ENCODE results near the gene CNFN. TPM values are rescaled to one million over a fixed set of nuclear protein-coding genes. Genes with fewer than 3 reads are reported as not detected.
A peak's percentile ranks its signal among the peaks of the same experiment; 100 is the strongest.

Gene CNFN
- total RNA-seq, 2 donors from 2014 or later: not detected

DNA sequence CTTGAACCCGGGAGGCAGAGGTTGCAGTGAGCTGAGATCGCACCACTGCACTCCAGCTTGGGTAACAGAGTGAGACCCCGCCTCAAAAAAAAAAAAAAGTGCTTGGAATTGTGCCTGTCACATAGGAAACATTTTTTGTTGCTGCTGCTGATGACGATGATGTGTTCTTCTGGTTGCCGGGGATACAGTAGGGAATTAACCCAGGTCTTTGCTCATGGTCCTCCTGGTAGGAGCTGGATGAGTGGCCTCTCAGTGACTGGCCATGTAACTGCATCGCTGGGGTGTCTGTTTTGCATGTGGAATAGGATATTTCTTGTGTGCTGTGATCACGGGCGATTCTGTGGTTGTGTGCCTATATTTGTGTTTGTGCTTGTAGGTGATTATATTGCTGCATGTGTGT is 4.7 kb upstream of the CNFN start:
- DNase-seq (ENCODE audit: low spot score in 2 of 2): no peak
- no peaks in the 10 kb centered on the region for H3K9me3 Mint-ChIP-seq
- H3K27ac Mint-ChIP-seq: peak overlapping the region in 1 of 2 donors; percentile 69
- no peaks in the 10 kb centered on the region for H3K36me3 Mint-ChIP-seq
- no peak for ATAC-seq

DNA sequence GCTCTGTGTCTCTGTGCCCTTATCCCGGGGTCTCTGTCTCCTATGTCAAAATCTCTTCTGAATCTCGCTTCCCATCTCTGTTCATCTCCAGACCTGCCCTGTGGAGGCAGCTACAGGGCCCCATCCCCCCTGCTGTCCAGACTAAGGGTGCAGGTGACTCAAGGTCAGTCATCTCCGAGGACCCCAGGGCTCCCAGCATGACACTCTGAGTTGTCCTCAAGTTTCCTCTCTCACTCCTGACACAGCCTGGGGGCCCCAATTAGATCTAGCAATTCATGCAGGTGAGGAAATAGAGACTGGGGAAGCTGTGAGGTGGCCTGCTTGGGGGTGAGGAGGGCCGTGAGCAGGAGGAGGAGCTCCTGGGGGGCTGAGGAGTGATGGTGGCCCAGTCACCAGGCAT is 2.1 kb upstream of the CNFN start:
- DNase-seq (ENCODE audit: low spot score in 2 of 2): no peak
- Mint-ChIP-seq H3K9me3 (no peaks in the 10 kb centered on the region), H3K27ac (no peak overlapping the region), H3K36me3 (no peaks in the 10 kb centered on the region)
- ATAC-seq: no peak

DNA sequence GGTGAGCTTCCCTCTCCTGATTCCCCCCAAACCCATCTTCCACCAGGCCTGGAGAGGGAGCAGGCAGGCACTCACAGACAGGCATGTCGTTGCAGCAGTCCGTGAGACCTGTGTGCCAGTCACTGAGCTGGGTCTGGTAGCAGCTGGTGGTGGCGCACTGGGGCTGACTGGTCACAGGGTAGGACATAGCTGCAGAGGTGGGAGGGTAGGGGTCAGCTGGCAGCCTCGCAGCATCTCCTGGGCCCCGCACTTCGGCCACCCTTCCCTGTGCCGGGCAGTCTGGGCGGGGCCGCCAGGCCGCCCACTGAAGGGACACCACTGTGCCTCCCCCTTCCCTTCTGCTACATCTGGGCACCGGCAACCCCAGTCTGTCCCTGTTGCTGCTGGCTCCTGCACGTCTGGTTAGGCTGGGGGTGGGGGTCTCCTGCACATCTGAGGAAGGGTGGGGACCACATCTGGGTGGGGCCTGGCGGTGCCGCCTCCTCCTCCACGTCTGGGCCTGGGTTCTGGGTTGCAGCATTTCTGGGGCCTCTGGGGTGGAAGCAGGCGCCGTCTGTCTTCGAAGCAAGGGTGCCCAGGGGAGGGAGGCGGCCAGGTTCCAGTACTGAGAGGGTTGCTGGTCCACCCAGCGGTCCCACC is 1.1 kb downstream of the CNFN start:
- no peak for DNase-seq (ENCODE audit: low spot score in 2 of 2)
- ATAC-seq: no peak
- Mint-ChIP-seq H3K9me3 (no peaks in the 10 kb centered on the region), H3K27ac (no peak overlapping the region), H3K36me3 (no peaks in the 10 kb centered on the region)

DNA sequence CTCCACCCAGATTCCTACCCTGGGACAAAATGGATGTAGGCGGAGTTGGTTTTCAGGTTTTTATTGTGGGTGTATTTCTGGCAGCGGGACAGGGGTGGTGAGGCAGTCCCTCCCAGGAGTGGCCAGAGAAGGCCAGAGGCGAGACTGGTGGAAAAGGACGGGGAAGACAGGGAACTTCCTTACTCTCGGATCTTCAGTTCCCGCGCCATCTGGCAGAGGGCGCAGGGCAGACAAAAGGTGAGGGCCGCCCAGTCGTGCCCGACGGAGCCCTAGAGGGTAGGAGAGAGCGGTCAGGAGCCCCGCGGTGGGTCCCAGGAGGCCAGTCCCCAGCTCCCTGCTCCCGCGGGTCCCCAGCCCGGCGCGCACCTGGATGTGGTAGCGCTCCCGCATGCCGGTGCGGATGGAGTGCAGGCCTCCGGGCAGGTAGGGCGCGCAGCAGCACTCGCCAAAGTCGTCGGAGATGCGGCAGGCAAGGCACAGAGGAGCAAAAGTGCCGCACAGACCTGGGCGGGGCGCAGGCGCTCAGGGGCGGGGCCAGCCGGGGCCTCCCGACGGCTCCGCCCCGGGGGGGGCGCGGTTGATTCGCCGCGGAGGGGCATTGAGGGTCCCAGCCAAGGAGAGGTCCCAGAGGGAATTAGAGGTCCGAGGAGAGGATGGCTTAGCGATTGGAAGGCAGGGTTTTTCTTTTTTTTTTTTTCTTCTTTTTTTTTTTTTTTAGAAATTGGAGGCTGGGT is 3.0 kb downstream of the CNFN start:
- peak overlapping the region in 1 of 2 donors; percentile 39 for H3K27ac Mint-ChIP-seq
- H3K9me3 Mint-ChIP-seq: no peaks in the 10 kb centered on the region
- DNase-seq (ENCODE audit: low spot score in 2 of 2) (peak; percentile 71 to 78), ATAC-seq (peak; percentile 93 to 96)
- no peaks in the 10 kb centered on the region for H3K36me3 Mint-ChIP-seq

DNA sequence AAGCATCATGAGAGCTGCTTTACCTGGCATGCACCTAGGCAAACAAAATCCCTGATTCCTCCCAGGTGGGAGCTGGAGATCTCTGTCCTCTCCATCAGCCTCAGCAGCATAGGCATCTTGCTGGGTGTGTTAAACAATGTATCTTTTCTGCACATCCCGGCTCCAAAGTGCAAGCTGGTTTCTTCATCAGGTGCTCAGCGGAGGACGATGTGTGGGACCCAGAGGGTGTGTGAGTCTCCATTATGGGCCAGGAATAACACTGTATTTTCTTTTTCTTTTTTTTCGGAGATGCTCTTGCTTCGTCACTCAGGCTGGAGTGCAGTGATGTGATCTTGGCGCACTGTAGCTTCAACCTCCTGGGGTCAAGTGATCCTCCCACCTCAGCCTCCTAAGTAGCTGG is 9.9 kb downstream of the CNFN start:
- no peaks in the 10 kb centered on the region for H3K9me3 Mint-ChIP-seq
- DNase-seq (ENCODE audit: low spot score in 2 of 2): no peak
- no peak for ATAC-seq
- no peak overlapping the region for H3K27ac Mint-ChIP-seq
- H3K36me3 Mint-ChIP-seq: no peaks in the 10 kb centered on the region

DNA sequence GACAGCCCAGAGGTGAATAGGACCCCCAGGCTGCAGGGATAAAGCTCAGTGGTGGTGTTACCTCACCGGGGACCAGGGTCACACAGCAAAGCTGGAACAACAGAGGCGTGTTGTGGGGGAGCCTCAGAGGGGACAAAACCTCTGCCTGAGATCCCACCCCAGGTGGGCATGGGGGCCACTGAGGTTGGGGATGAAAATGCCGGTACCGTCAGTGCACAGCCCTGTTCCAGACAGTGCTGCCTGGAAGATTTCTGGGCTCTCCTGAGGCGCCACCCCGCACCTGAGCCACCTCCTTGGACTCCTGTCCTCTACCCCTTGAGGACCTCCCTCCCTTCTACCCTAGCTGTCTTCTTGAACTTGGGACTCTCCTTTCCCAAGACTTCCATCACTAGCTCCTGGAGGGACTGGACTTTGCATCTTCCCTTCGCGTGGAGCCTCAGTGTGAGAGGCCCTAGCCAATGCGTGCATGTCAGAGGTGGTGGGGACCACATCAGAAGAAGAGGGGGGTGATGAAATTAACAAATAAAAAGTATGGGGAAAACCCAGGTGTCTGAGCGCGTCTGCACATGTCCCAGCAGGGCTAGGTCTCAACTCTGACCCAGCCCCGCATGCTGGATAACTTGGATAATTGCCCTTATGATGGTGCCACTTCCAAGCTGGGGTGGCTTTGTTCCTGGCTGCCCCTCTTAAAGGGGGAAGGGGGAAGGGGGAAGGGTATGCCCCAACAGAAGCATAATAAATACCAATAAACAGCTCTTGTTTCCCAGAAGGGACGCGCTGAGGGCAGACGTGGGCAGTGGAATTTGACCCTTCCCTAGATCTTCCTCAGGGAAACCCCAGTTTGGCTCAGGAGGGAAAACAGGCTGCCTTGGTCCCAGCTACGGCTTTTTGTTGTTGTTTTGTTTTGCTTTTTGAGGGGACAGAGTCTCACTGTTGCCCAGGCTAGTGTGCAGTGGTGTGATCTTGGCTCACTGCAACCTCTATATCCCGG is 11.6 kb downstream of the CNFN start:
- H3K9me3 Mint-ChIP-seq: no peaks in the 10 kb centered on the region
- peak overlapping the region in 1 of 2 donors; percentile 42 for H3K27ac Mint-ChIP-seq
- DNase-seq (ENCODE audit: low spot score in 2 of 2) (no peak), ATAC-seq (peak; percentile 52 to 81)
- no peaks in the 10 kb centered on the region for H3K36me3 Mint-ChIP-seq

DNA sequence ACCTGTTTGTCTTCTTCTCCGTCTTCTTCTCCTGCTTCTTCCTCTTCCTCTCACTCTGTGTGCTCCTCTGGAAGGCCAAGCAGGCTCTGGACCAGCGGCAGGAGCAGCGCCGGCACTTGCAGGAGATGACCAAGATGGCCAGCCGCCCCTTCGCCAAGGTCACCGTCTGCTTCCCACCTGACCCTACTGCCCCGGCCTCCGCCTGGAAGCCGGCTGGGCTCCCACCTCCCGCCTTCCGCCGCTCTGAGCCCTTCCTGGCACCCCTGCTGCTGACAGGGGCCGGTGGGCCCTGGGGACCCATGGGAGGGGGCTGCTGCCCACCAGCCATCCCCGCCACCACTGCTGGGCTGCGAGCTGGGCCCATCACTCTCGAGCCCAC is 13.9 kb downstream of the CNFN start:
- no peak overlapping the region for H3K27ac Mint-ChIP-seq
- H3K36me3 Mint-ChIP-seq: no peaks in the 10 kb centered on the region
- DNase-seq (ENCODE audit: low spot score in 2 of 2): no peak
- H3K9me3 Mint-ChIP-seq: no peaks in the 10 kb centered on the region
- no peak for ATAC-seq

DNA sequence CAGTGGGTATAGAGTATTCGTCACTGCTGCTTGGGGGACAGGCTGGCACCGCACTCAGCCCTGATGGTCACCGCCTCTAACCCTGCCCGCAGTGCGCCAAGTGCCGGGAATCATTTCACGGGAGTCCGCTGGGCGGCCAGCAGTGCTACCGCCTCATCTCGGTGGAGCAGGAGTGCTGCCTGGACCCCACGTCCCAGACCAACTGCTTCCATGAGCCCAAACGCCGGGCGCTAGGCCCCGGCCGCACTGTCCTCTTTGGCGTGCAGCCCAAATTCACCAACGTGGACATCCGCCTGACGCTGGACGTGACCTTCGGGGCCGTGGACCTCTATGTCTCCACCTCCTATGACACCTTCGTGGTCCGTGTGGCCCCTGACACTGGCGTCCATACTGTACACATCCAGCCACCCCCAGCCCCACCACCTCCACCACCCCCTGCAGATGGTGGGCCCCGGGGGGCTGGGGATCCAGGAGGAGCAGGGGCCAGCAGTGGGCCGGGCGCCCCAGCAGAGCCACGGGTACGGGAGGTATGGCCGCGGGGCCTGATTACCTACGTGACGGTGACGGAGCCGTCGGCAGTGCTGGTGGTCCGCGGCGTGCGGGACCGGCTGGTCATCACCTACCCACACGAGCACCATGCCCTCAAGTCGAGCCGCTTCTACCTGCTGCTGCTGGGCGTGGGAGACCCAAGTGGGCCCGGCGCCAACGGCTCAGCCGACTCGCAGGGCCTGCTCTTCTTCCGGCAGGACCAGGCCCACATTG is 14.5 kb downstream of the CNFN start:
- Mint-ChIP-seq H3K9me3 (no peaks in the 10 kb centered on the region), H3K27ac (no peak overlapping the region), H3K36me3 (no peaks in the 10 kb centered on the region)
- DNase-seq (ENCODE audit: low spot score in 2 of 2) (no peak), ATAC-seq (no peak)

DNA sequence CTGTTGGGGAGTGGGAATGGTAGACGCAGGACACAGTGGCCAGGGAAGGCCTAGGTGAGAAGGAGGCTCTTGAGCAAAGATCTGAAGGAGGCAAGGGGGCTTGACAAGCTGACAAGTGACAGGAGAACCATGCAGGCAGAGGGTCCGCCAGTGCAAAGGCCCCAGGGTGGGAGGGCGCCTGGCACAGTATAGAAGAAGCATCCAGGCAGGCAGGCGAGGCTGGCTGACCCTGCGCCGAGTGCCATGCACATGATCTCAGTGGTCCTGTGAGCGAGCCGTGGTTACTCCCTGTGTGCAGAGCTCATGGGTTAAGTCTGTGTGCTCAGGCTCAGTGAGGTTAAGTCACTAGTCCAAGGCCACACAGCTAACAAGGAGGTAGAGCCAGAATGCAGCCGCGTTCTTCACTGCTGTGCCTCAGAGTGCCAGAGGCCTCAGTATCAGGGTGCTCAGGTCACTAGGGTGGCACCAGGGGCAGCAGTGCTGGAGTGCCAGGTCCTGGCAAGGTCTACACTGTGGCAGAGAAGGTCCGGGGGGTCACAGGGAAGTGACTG is 15.2 kb downstream of the CNFN start:
- H3K27ac Mint-ChIP-seq: peak overlapping the region in 1 of 2 donors; percentile 3
- ATAC-seq (no peak), DNase-seq (ENCODE audit: low spot score in 2 of 2) (no peak)
- no peaks in the 10 kb centered on the region for H3K36me3 Mint-ChIP-seq
- H3K9me3 Mint-ChIP-seq: no peaks in the 10 kb centered on the region

DNA sequence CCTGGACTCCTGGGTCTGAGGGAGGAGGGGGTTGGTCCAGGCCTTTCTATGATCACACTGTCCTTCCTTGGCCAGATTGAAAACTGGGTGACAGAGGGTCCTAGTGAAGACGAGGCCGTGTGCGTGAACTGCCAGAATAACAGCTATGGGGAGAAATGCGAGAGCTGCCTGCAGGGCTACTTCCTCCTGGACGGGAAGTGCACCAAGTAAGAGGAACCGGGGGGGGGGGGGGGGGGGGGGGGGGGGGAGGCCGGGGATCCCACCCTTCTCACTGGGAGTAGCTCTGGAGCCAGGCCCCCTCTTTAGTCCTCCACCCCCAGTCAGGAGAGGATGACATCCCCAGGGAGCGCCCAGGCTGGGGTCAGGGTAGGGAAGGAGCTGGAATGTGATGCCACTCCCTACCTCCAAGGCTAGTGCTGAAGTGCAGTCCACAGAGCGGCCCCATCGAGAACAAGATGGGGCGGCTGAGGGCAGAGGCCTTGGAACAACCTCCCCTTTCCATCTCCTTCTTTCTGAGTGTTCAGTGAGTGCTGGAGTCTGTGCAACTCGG is 19.4 kb downstream of the CNFN start:
- ATAC-seq (no peak), DNase-seq (ENCODE audit: low spot score in 2 of 2) (no peak)
- Mint-ChIP-seq H3K36me3 (no peaks in the 10 kb centered on the region), H3K9me3 (no peaks in the 10 kb centered on the region), H3K27ac (peak overlapping the region in 1 of 2 donors; percentile 60)

DNA sequence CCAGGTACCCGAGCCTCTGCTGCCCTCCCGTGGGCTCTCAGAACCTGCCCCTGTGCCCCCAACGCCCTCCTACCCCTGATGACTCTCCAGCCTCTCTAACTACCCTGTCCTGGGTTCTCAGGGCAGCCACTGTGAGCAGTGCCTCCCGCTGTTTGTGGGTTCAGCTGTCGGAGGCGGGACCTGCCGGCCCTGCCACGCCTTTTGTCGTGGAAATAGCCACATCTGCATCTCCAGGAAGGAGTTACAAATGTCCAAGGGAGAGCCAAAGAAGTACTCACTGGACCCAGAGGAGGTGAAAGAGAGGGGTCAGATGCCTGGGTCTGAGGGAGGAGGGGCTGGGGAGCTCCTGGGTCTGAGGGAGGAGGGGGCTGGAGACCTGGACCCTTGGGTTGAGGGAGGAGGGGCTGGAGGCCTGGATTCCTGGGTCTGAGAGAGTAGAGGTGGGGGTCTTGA is 20.0 kb downstream of the CNFN start:
- DNase-seq (ENCODE audit: low spot score in 2 of 2) (no peak), ATAC-seq (no peak)
- no peaks in the 10 kb centered on the region for H3K36me3 Mint-ChIP-seq
- peak overlapping the region; percentile 15 to 55 for H3K27ac Mint-ChIP-seq
- no peaks in the 10 kb centered on the region for H3K9me3 Mint-ChIP-seq

DNA sequence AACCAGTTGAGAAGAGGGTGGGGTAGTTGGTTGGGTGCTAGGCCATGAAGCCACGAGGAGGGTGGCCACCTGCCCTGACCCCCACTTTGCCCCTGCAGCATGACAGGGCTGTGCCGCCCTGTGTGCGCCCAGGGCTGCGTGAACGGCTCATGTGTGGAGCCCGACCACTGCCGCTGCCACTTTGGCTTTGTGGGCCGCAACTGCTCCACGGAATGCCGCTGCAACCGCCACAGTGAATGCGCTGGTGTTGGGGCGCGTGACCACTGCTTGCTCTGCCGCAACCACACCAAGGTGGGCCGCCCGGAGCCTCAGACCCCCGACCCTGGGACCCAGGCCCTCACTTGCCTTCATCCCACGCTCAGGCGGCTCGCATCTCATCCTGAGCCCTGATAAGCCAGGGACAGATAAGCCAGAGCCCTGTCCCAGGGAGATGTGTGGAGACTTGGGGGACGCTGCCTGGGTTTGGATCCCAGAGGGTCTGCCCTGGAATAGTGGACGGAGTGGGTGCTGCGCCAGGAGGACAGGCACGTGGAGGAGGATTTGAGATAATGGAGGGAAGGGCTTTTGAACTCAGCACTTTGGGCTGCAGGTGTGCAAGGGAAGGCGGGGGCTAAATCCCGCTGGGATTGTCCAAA is 20.5 kb downstream of the CNFN start:
- H3K36me3 Mint-ChIP-seq: peaks cover 0 to under 1% of the 10 kb centered on the region in 2 donors
- H3K9me3 Mint-ChIP-seq: no peaks in the 10 kb centered on the region
- peak overlapping the region; percentile 15 to 55 for H3K27ac Mint-ChIP-seq
- no peak for ATAC-seq
- no peak for DNase-seq (ENCODE audit: low spot score in 2 of 2)

DNA sequence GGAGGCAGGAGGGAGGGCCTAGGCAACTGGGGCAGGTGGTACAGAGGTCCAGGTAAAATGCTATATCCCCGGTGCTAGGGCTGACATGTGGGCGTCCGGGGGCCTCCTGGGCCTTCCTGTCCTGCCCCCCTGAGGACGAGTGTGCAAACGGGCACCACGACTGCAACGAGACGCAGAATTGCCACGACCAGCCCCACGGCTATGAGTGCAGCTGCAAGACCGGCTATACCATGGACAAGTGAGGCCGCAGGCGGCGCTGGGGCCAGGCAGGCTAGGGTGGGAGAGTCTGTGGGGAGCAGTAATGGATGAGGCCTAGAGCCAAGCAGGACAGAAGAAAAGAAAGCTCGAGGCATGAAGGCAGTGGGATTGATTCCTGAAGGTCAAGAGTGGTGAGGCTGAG is 21.3 kb downstream of the CNFN start:
- ATAC-seq: no peak
- no peak for DNase-seq (ENCODE audit: low spot score in 2 of 2)
- H3K36me3 Mint-ChIP-seq: peaks cover 0 to 8% of the 10 kb centered on the region in 2 donors
- H3K27ac Mint-ChIP-seq: peak overlapping the region in 1 of 2 donors; percentile 9
- H3K9me3 Mint-ChIP-seq: peaks cover 0 to 1% of the 10 kb centered on the region in 2 donors

DNA sequence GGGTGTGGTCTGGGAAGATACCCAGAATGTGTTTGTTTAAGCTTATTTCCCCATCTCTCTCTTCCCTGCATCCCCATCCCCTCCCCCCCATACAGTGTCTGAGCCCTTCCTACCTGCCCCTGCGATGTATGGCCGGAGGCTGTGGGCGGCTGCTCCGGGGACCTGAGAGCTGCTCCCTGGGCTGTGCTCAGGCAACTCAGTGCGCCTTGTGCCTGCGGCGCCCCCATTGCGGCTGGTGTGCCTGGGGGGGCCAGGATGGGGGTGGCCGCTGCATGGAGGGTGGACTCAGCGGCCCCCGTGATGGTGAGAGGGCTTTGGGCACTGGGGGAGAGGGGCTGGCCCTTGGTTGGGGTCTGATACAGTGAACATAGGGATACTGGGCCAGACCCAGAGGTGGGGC is 21.7 kb downstream of the CNFN start:
- H3K36me3 Mint-ChIP-seq: peaks cover 0 to 11% of the 10 kb centered on the region in 2 donors
- DNase-seq (ENCODE audit: low spot score in 2 of 2): no peak
- no peak for ATAC-seq
- H3K9me3 Mint-ChIP-seq: peaks cover 0 to 4% of the 10 kb centered on the region in 2 donors
- peak overlapping the region in 1 of 2 donors; percentile 9 for H3K27ac Mint-ChIP-seq

DNA sequence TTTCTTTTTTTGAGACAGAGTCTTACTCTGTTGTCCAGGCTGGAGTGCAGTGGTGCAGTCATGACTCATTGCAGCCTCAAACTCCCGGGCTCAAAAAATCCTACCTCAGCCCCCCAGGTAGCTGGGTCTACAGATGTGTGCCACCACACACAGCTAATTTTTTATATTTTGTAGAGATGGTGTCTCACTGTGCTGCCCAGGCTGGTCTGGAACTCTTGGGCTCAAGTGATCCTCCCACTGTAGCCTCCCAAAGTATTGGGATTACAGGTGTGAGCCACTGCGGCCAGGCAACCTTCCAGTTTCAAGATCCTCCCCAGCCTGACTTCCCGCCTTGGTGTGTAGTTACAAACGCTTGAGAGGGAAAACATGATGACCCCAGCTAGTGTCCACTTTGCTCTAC is 22.2 kb downstream of the CNFN start:
- DNase-seq (ENCODE audit: low spot score in 2 of 2) (no peak), ATAC-seq (no peak)
- Mint-ChIP-seq H3K27ac (no peak overlapping the region), H3K9me3 (peaks cover 0 to 4% of the 10 kb centered on the region in 2 donors), H3K36me3 (peaks cover 0 to 11% of the 10 kb centered on the region in 2 donors)
